GM12878 (cell line): Measurements from ENCODE around the gene IL20RA. TPM values are rescaled to one million over a fixed set of nuclear protein-coding genes. Genes with fewer than 3 reads are reported as not detected.

ENCODE experiments used
- ATAC-seq: fragments of 200-7000 bp; cut with Tn5 transposase; 3 replicates; pipeline ENCODE4 v1.9.1; 2020; ENCODE audit warnings: mild to moderate bottlenecking, moderate library complexity
- BruUV-seq: library from RNA; stranded (reverse); fragments of 400-500 nt; replicated peaks from 2 replicates; lab custom pipeline; 2021; lab: Mats Ljungman, UMichigan
- CTCF ChIA-PET: fragments of 300-600 bp; sonication (Branson Sonifier 250); formaldehyde crosslinking; extraction: SDS; loops from one replicate; lab custom pipeline; 2021; ENCODE audit warnings: inconsistent platforms; lab: Yijun Ruan, JAX
- POLR2A ChIA-PET: fragments of 350-600 bp; formaldehyde crosslinking; extraction: SDS; loops from one replicate; lab custom pipeline; 2021; ENCODE audit warnings: inconsistent platforms; lab: Charles Lee
- RAD21 ChIA-PET: fragments of 300-600 bp; sonication (Branson Sonifier 250); formaldehyde crosslinking; loops from one replicate; lab custom pipeline; 2023; ENCODE audit warnings: antibody characterized with exemption; ENCODE audit not compliant: unreplicated experiment; lab: Charles Lee
- SMC1A ChIA-PET: fragments of 300-600 bp; sonication (Branson Sonifier 250); formaldehyde crosslinking; loops from one replicate; lab custom pipeline; 2023; ENCODE audit not compliant: unreplicated experiment, uncharacterized antibody; lab: Charles Lee
- DNase-seq: peaks from one replicate; pipeline ENCODE4 v3.0.0-alpha.2; 2011; ENCODE audit warnings: low read depth, low spot score
- FAIRE-seq: peaks from 3 replicates; lab custom pipeline; 2011; peaks lifted over from hg19 to GRCh38; lab: Jason Lieb, UNC
- H2AFZ ChIP-seq: 2 replicates; pipeline ENCODE4 v1.6.0; 2011; ENCODE audit warnings: low read depth, low read length, control low read depth; ENCODE audit not compliant: control insufficient read depth
- H3K27ac ChIP-seq: 2 replicates; pipeline ENCODE4 v1.5.1; 2011; ENCODE audit warnings: control low read depth; ENCODE audit not compliant: control insufficient read depth, insufficient read depth
- H3K27me3 ChIP-seq, 2 experiments: replicated peaks in 1 of 2; 2 replicates each; pipeline versions ENCODE4 v1.6.0 to v1.6.1; 2011; ENCODE audit warnings: low read length in 1 of 2; ENCODE audit not compliant: control insufficient read depth in 2 of 2, insufficient read depth in 2 of 2
- H3K36me3 ChIP-seq, 2 experiments: 2 replicates each; pipeline ENCODE4 v1.5.1; 2011; ENCODE audit warnings: low read length in 1 of 2; ENCODE audit not compliant: control insufficient read depth in 2 of 2, insufficient read depth in 2 of 2
- H3K4me1 ChIP-seq: 2 replicates; pipeline ENCODE4 v1.6.1; 2011; ENCODE audit warnings: mild to moderate bottlenecking, low read length, moderate library complexity, mixed read lengths; ENCODE audit not compliant: control insufficient read depth, insufficient read depth
- H3K4me2 ChIP-seq: 2 replicates; pipeline ENCODE4 v1.6.0; 2011; ENCODE audit warnings: control low read depth; ENCODE audit not compliant: control insufficient read depth, insufficient read depth
- H3K4me3 ChIP-seq: fragments of 200-600 bp; sonication (generic); 2 replicates; pipeline ENCODE4 v1.5.1; 2016
- H3K79me2 ChIP-seq: 2 replicates; pipeline ENCODE4 v1.6.0; 2011; ENCODE audit warnings: low read length; ENCODE audit not compliant: control insufficient read depth, insufficient read depth
- H3K9ac ChIP-seq: 2 replicates; pipeline ENCODE4 v1.8.0; 2011; ENCODE audit warnings: low read length, control low read depth, mixed read lengths; ENCODE audit not compliant: control insufficient read depth, insufficient read depth
- H3K9me3 ChIP-seq: replicated peaks from 3 replicates; pipeline ENCODE4 v1.5.1; 2011; ENCODE audit warnings: mild to moderate bottlenecking, low read length; ENCODE audit not compliant: control insufficient read depth, insufficient read depth
- H4K20me1 ChIP-seq: 2 replicates; pipeline ENCODE4 v1.6.0; 2011; ENCODE audit not compliant: control insufficient read depth, insufficient read depth
- EED ChIP-seq: sonication (generic); IDR thresholded peaks from 2 replicates; pipeline ENCODE4 v1.6.1; 2016; ENCODE audit warnings: antibody characterized with exemption, low read depth
- IKZF2 ChIP-seq, 2 experiments: fragments of 450-650 bp; IDR thresholded peaks; 2 replicates each; pipeline ENCODE4 v1.6.1; 2017; ENCODE audit warnings: mild to moderate bottlenecking in 2 of 2, moderate library complexity in 2 of 2
- NR2C1 ChIP-seq: fragments of 450-650 bp; IDR thresholded peaks from 2 replicates; pipeline ENCODE4 v1.6.1; 2017; ENCODE audit warnings: antibody characterized with exemption, mild to moderate bottlenecking, moderate library complexity
- RAD21 ChIP-seq: IDR thresholded peaks from 2 replicates; pipeline ENCODE4 v1.6.1; 2011; ENCODE audit warnings: mild to moderate bottlenecking, low read depth, low read length, moderate library complexity; ENCODE audit not compliant: insufficient read depth
- SMC3 ChIP-seq: IDR thresholded peaks from 2 replicates; pipeline ENCODE4 v1.6.1; 2011; ENCODE audit warnings: low read length, improper control_type of control experiment, borderline replicate concordance
- WRNIP1 ChIP-seq: IDR thresholded peaks from 2 replicates; pipeline ENCODE4 v1.6.1; 2011; ENCODE audit warnings: low read depth, low read length, improper control_type of control experiment, borderline replicate concordance
- WGBS: methylation state at CpG from one replicate; pipeline ENCODE4 v1.1.6; 2016; ENCODE audit warnings: low lambda C conversion rate; ENCODE audit not compliant: insufficient replicate concordance, insufficient coverage; ENCODE audit errors: missing lambda C conversion rate; 5-methylcytosine and 5-hydroxymethylcytosine counted together
- in situ Hi-C: fragments of 300-500 bp; cut with MboI; formaldehyde crosslinking; loops from 9 replicates; pipeline ENCODE4 v1.14.3; 2018; ENCODE audit warnings: mixed read lengths
- intact Hi-C: fragments of 100-400 bp; cut with micrococcal nuclease; formaldehyde crosslinking; loops from one replicate; pipeline ENCODE4 v1.14.2; 2022; ENCODE audit not compliant: unreplicated experiment
- polyA plus RNA-seq, 11 experiments: library from polyadenylated mRNA; depleted of rRNA in 4 of 11; unstranded in 6 of 11; stranded (reverse) in 5 of 11; fragments of >200 nt; fragmentation: Nextera tagmentation in 4 of 11; fragmentation: Illumina TruSeq in 1 of 11; extraction: Ambion mirVana in 4 of 11; extraction: Trizol in 1 of 11; gene quantifications; 1 replicate in 1 of 11; 2 replicates in 10 of 11; pipeline versions ENCODE4 v1.2.1 to v1.2.3, GENCODE V29; 2011 to 2016; ENCODE audit warnings: inconsistent platforms in 2 of 11, missing spikeins in 2 of 11, low read depth in 1 of 11
- total RNA-seq, 4 experiments: library from RNA; depleted of rRNA in 3 of 4; stranded (reverse); fragments of >200 nt in 3 of 4; fragmentation: Illumina TruSeq in 1 of 4; extraction: Trizol in 1 of 4; gene quantifications; 2 replicates each; pipeline versions ENCODE4 v1.2.1 to v1.2.3, GENCODE V29; 2013 to 2021
- TF ChIP-seq, protein P1 (sequence below): IDR thresholded peaks from 2 replicates; pipeline ENCODE4 v1.6.1; 2012; ENCODE audit warnings: mild to moderate bottlenecking, low read depth, low read length
- TF ChIP-seq, protein P2 (sequence below): fragments of 450-650 bp; IDR thresholded peaks from 2 replicates; pipeline ENCODE4 v1.6.1; 2016; ENCODE audit warnings: mild to moderate bottlenecking
- TF ChIP-seq, protein P3 (sequence below): IDR thresholded peaks from 2 replicates; pipeline ENCODE4 v1.6.1; 2011; ENCODE audit warnings: low read depth, low read length, improper control_type of control experiment, borderline replicate concordance
- TF ChIP-seq, protein P4 (sequence below): fragments of 450-650 bp; IDR thresholded peaks from 2 replicates; pipeline ENCODE4 v1.6.1; 2016; ENCODE audit warnings: mild to moderate bottlenecking
- TF ChIP-seq, protein P5 (sequence below), 3 experiments: IDR thresholded peaks in 2 of 3; conservative IDR thresholded peaks in 1 of 3; 2 replicates each; pipeline ENCODE4 v1.5.1; 2011; ENCODE audit warnings: low read depth in 3 of 3, low read length in 3 of 3, mild to moderate bottlenecking in 3 of 3, control low read depth in 2 of 3, moderate library complexity in 2 of 3, inconsistent platforms in 1 of 3, mixed read lengths in 1 of 3; ENCODE audit not compliant: control insufficient read depth in 2 of 3, insufficient read depth in 1 of 3; ENCODE audit errors: extremely low read depth in 1 of 3

The IL20RA gene
- total and polyA plus RNA-seq, 10 of the 15 experiments (the other 5 are each of a cell fraction or from before 2014, with no cell fraction given) = 0.02 to 0.16 (median 0.09) TPM; not detected in 3

DNA sequence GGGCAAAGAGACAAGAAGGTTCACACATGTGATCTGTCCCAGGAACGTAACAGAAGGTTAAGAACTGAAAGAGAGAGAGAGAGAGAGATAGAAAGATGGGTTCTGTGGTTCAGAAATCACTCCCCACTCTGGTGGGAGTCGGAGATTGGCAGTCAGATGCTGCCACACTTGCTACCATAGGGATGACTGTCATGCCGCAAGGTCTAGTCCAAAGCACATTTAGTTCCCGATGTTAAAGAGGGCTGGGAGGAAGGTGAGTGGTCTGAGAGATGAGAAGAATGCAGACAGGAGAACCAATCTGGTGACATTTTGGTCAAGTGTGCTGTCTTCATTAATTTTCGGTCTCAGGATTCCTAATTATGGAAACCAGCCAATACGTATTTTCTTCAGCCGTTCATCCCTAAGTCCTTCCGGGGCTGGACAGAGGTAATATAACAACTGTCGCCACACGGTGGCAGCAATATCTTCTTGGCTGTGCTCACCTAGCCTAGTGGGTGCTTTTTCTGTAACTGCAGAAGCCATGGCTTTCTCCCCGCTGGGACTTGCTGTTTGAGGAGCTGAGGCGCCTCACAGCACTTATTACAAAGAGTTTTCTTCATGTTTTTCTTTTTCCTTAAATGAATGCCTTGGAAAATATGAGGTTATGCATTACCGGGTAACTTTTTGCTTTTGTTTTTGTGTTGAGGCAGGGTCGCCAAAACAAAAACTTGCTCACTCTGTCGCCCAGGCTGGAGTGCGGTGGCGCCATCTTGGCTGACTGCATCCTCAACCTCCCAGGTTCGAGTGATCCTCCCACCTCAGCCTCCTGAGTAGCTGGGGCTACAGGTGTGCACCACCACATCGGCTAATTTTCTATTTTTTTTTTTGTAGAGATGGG, 76.7 kb downstream of the IL20RA start:
- ChIA-PET CTCF (interaction anchor here (0.6 to 1.6 kb wide), 15 partner anchors 11 to 1324 kb away, joined by 3 to 5 read pairs (median 3); no protein-coding TSS in a partner anchor), SMC1A (interaction anchor here (0.6 to 1.5 kb wide), 8 partner anchors 24 to 667 kb away, joined by 3 to 6 read pairs (median 3); no protein-coding TSS in a partner anchor), RAD21 (interaction anchor here (1.0 to 1.3 kb wide), 2 partner anchors 109 to 126 kb away, joined by 3 read pairs; no protein-coding TSS in a partner anchor), POLR2A (no interaction called here)
- ATAC-seq (peak; percentile 99), DNase-seq (peak; percentile 35), FAIRE-seq (peak; percentile 86)
- no peak overlapping the region for H3K4me3 ChIP-seq
- H3K9ac ChIP-seq = no peak overlapping the region
- H3K27me3 ChIP-seq = no peaks in the 10 kb centered on the region
- WGBS = 43% methylated on average over 19 of the region's 19 CpGs
- H3K79me2 ChIP-seq = no peaks in the 10 kb centered on the region
- no peaks in the 10 kb centered on the region for H4K20me1 ChIP-seq
- in situ Hi-C loops (no loop called here), intact Hi-C loops (loop anchor here (1.0 to 5.0 kb wide), 5 partner anchors 109 to 673 kb away; no protein-coding TSS in a partner anchor)
- no peaks in the 10 kb centered on the region for H3K36me3 ChIP-seq
- peak overlapping the region; percentile 49 for H2AFZ ChIP-seq
- no TSS peak for BruUV-seq
- H3K27ac ChIP-seq = no peak overlapping the region
- H3K4me1 ChIP-seq = no peaks in the 10 kb centered on the region
- no peaks in the 10 kb centered on the region for H3K9me3 ChIP-seq
- H3K4me2 ChIP-seq = no peak overlapping the region
- TF ChIP-seq NR2C1 = 0 out of 2 replicates have a peak, but pooled peaks have one; percentile 6
- TF ChIP-seq, protein P1, sequence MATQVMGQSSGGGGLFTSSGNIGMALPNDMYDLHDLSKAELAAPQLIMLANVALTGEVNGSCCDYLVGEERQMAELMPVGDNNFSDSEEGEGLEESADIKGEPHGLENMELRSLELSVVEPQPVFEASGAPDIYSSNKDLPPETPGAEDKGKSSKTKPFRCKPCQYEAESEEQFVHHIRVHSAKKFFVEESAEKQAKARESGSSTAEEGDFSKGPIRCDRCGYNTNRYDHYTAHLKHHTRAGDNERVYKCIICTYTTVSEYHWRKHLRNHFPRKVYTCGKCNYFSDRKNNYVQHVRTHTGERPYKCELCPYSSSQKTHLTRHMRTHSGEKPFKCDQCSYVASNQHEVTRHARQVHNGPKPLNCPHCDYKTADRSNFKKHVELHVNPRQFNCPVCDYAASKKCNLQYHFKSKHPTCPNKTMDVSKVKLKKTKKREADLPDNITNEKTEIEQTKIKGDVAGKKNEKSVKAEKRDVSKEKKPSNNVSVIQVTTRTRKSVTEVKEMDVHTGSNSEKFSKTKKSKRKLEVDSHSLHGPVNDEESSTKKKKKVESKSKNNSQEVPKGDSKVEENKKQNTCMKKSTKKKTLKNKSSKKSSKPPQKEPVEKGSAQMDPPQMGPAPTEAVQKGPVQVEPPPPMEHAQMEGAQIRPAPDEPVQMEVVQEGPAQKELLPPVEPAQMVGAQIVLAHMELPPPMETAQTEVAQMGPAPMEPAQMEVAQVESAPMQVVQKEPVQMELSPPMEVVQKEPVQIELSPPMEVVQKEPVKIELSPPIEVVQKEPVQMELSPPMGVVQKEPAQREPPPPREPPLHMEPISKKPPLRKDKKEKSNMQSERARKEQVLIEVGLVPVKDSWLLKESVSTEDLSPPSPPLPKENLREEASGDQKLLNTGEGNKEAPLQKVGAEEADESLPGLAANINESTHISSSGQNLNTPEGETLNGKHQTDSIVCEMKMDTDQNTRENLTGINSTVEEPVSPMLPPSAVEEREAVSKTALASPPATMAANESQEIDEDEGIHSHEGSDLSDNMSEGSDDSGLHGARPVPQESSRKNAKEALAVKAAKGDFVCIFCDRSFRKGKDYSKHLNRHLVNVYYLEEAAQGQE = peak; percentile 52; the same call in 1 of the 2 replicates
- TF ChIP-seq SMC3 = peak; percentile 76
- TF ChIP-seq, protein P2, sequence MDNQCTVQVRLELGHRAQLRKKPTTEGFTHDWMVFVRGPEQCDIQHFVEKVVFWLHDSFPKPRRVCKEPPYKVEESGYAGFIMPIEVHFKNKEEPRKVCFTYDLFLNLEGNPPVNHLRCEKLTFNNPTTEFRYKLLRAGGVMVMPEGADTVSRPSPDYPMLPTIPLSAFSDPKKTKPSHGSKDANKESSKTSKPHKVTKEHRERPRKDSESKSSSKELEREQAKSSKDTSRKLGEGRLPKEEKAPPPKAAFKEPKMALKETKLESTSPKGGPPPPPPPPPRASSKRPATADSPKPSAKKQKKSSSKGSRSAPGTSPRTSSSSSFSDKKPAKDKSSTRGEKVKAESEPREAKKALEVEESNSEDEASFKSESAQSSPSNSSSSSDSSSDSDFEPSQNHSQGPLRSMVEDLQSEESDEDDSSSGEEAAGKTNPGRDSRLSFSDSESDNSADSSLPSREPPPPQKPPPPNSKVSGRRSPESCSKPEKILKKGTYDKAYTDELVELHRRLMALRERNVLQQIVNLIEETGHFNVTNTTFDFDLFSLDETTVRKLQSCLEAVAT = peak; percentile 38; the same call in 1 of the 2 replicates
- 0 out of 4 replicates have a peak, but pooled peaks of 1 of the 2 experiments have one; percentile 32 for TF ChIP-seq IKZF2 (IDR thresholded peaks at IDR 0.05)
- peak; percentile 78 for TF ChIP-seq RAD21
- TF ChIP-seq EED = no peak
- TF ChIP-seq, protein P3, sequence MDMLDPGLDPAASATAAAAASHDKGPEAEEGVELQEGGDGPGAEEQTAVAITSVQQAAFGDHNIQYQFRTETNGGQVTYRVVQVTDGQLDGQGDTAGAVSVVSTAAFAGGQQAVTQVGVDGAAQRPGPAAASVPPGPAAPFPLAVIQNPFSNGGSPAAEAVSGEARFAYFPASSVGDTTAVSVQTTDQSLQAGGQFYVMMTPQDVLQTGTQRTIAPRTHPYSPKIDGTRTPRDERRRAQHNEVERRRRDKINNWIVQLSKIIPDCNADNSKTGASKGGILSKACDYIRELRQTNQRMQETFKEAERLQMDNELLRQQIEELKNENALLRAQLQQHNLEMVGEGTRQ = no peak
- TF ChIP-seq, protein P4, sequence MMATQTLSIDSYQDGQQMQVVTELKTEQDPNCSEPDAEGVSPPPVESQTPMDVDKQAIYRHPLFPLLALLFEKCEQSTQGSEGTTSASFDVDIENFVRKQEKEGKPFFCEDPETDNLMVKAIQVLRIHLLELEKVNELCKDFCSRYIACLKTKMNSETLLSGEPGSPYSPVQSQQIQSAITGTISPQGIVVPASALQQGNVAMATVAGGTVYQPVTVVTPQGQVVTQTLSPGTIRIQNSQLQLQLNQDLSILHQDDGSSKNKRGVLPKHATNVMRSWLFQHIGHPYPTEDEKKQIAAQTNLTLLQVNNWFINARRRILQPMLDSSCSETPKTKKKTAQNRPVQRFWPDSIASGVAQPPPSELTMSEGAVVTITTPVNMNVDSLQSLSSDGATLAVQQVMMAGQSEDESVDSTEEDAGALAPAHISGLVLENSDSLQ = no peak
- TF ChIP-seq WRNIP1 = 0 out of 2 replicates have a peak, but pooled peaks have one; percentile 50
- TF ChIP-seq, protein P5, sequence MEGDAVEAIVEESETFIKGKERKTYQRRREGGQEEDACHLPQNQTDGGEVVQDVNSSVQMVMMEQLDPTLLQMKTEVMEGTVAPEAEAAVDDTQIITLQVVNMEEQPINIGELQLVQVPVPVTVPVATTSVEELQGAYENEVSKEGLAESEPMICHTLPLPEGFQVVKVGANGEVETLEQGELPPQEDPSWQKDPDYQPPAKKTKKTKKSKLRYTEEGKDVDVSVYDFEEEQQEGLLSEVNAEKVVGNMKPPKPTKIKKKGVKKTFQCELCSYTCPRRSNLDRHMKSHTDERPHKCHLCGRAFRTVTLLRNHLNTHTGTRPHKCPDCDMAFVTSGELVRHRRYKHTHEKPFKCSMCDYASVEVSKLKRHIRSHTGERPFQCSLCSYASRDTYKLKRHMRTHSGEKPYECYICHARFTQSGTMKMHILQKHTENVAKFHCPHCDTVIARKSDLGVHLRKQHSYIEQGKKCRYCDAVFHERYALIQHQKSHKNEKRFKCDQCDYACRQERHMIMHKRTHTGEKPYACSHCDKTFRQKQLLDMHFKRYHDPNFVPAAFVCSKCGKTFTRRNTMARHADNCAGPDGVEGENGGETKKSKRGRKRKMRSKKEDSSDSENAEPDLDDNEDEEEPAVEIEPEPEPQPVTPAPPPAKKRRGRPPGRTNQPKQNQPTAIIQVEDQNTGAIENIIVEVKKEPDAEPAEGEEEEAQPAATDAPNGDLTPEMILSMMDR (IDR thresholded peaks at IDR 0.05 in 2 of 3, conservative IDR thresholded peaks at IDR 0.05 in 1 of 3; ENCODE audit: control insufficient read depth in 2 of 3, extremely low read depth in 1 of 3, insufficient read depth in 1 of 3, low read depth in 3 of 3, low read length in 3 of 3) = peak; percentile 62 to 82 (median 71); a peak in 5 of 6 replicates
